SJCRH30 (cell line): ENCODE results near the gene ZNF189. TPM values are rescaled to one million over a fixed set of nuclear protein-coding genes. Genes with fewer than 3 reads are reported as not detected.

Experiments used
- DNase-seq, 2 experiments: peaks; one replicate each; pipeline ENCODE4 v3.0.0-alpha.2; 2015 to 2020
- H3K27ac ChIP-seq: fragments of 250-450 bp; sonication (Bioruptor Pico); 2 replicates; pipeline ENCODE4 v1.5.1; 2020; ENCODE audit warnings: mild to moderate bottlenecking, moderate library complexity
- H3K27me3 ChIP-seq: fragments of 250-450 bp; sonication (Bioruptor Pico); 2 replicates; pipeline ENCODE4 v1.5.1; 2020; ENCODE audit warnings: mild to moderate bottlenecking, moderate library complexity
- H3K36me3 ChIP-seq: fragments of 250-450 bp; sonication (Bioruptor Pico); 2 replicates; pipeline ENCODE4 v1.5.1; 2020; ENCODE audit warnings: mild to moderate bottlenecking, moderate library complexity
- H3K4me1 ChIP-seq: fragments of 250-450 bp; sonication (Bioruptor Pico); 2 replicates; pipeline ENCODE4 v1.5.1; 2020; ENCODE audit warnings: mild to moderate bottlenecking, moderate library complexity
- H3K4me3 ChIP-seq: fragments of 250-450 bp; sonication (Bioruptor Pico); 2 replicates; pipeline ENCODE4 v1.5.1; 2020; ENCODE audit warnings: mild to moderate bottlenecking, moderate library complexity
- H3K9me3 ChIP-seq: fragments of 250-450 bp; sonication (Bioruptor Pico); replicated peaks from 2 replicates; pipeline ENCODE4 v1.5.1; 2020; ENCODE audit warnings: mild to moderate bottlenecking, moderate library complexity
- total RNA-seq: library from RNA; depleted of rRNA; stranded (reverse); fragments of >200 nt; shearing (Covaris generic); gene quantifications from 2 replicates; pipeline ENCODE4 v1.2.3, GENCODE V29; 2014

Gene ZNF189
- total RNA-seq, 1 experiment from 2014 or later = 30.2 TPM

- Histone ChIP-seq H3K36me3 (no peaks in the 10 kb centered on the region), H3K4me3 (no peak overlapping the region), H3K9me3 (no peaks in the 10 kb centered on the region), H3K27ac (no peak overlapping the region), H3K4me1 (peaks cover 12% of the 10 kb centered on the region), H3K27me3 (no peaks in the 10 kb centered on the region)
- DNase-seq = no peak
Observed at GRCh38 chr9:101419863-101420262, 21.2 kb downstream of the ZNF189 start.

GRCh38 chr9:101421653-101422065, 23.0 kb downstream of the ZNF189 start:
- H3K27me3 ChIP-seq = no peaks in the 10 kb centered on the region
- H3K4me1 ChIP-seq = peaks cover 12% of the 10 kb centered on the region
- no peak overlapping the region for H3K4me3 ChIP-seq
- H3K9me3 ChIP-seq = no peaks in the 10 kb centered on the region
- no peak for DNase-seq
- no peaks in the 10 kb centered on the region for H3K36me3 ChIP-seq
- no peak overlapping the region for H3K27ac ChIP-seq

GRCh38 chr9:101427358-101427757, 28.7 kb downstream of the ZNF189 start:
- H3K27me3 ChIP-seq = no peaks in the 10 kb centered on the region
- H3K27ac ChIP-seq = no peak overlapping the region

GRCh38 chr9:101427957-101428655, 29.5 kb downstream of the ZNF189 start:
- no peaks in the 10 kb centered on the region for H3K4me1 ChIP-seq
- no peak overlapping the region for H3K27ac ChIP-seq

More at GRCh38 chr9:101427358-101427757, 28.7 kb downstream of the ZNF189 start:
- no peak overlapping the region for H3K4me3 ChIP-seq
- H3K36me3 ChIP-seq = no peaks in the 10 kb centered on the region
- no peak for DNase-seq
- no peaks in the 10 kb centered on the region for H3K9me3 ChIP-seq
- no peaks in the 10 kb centered on the region for H3K4me1 ChIP-seq

GRCh38 chr9:101428909-101429308, 30.3 kb downstream of the ZNF189 start:
- Histone ChIP-seq H3K36me3 (no peaks in the 10 kb centered on the region), H3K27ac (no peak overlapping the region), H3K27me3 (no peaks in the 10 kb centered on the region), H3K4me1 (no peaks in the 10 kb centered on the region), H3K9me3 (no peaks in the 10 kb centered on the region), H3K4me3 (no peak overlapping the region)
- no peak for DNase-seq

More at GRCh38 chr9:101427957-101428655, 29.5 kb downstream of the ZNF189 start:
- no peaks in the 10 kb centered on the region for H3K27me3 ChIP-seq
- DNase-seq = no peak
- H3K4me3 ChIP-seq = no peak overlapping the region
- no peaks in the 10 kb centered on the region for H3K9me3 ChIP-seq
- H3K36me3 ChIP-seq = no peaks in the 10 kb centered on the region

- DNase-seq = no peak
- Histone ChIP-seq H3K36me3 (no peaks in the 10 kb centered on the region), H3K27me3 (no peaks in the 10 kb centered on the region), H3K4me1 (no peaks in the 10 kb centered on the region), H3K27ac (no peak overlapping the region), H3K9me3 (no peaks in the 10 kb centered on the region), H3K4me3 (no peak overlapping the region)
Observed at GRCh38 chr9:101429736-101430135, 31.1 kb downstream of the ZNF189 start.

- Histone ChIP-seq H3K4me3 (no peak overlapping the region), H3K4me1 (no peaks in the 10 kb centered on the region), H3K27ac (no peak overlapping the region)
Observed at GRCh38 chr9:101432171-101432570, 33.5 kb downstream of the ZNF189 start.

GRCh38 chr9:101432740-101433139, 34.1 kb downstream of the ZNF189 start:
- H3K4me1 ChIP-seq = no peaks in the 10 kb centered on the region
- no peak overlapping the region for H3K27ac ChIP-seq
- no peaks in the 10 kb centered on the region for H3K9me3 ChIP-seq
- no peak for DNase-seq
- H3K27me3 ChIP-seq = 0 out of 2 replicates have a peak, but pooled peaks cover 3% of the 10 kb centered on the region
- H3K4me3 ChIP-seq = no peak overlapping the region
- H3K36me3 ChIP-seq = no peaks in the 10 kb centered on the region

More at GRCh38 chr9:101432171-101432570, 33.5 kb downstream of the ZNF189 start:
- Histone ChIP-seq H3K27me3 (0 out of 2 replicates have a peak, but pooled peaks cover 3% of the 10 kb centered on the region), H3K36me3 (no peaks in the 10 kb centered on the region), H3K9me3 (no peaks in the 10 kb centered on the region)
- DNase-seq = no peak

- no peak for DNase-seq
- no peaks in the 10 kb centered on the region for H3K9me3 ChIP-seq
- no peak overlapping the region for H3K27ac ChIP-seq
- H3K4me1 ChIP-seq = no peaks in the 10 kb centered on the region
- H3K27me3 ChIP-seq = 0 out of 2 replicates have a peak, but pooled peaks cover 7% of the 10 kb centered on the region
- H3K36me3 ChIP-seq = no peaks in the 10 kb centered on the region
- H3K4me3 ChIP-seq = no peak overlapping the region
Observed at GRCh38 chr9:101433229-101433628, 34.6 kb downstream of the ZNF189 start.

- H3K9me3 ChIP-seq = no peaks in the 10 kb centered on the region
- no peak overlapping the region for H3K27ac ChIP-seq
- 0 out of 2 replicates have a peak, but pooled peaks cover 7% of the 10 kb centered on the region for H3K27me3 ChIP-seq
- no peaks in the 10 kb centered on the region for H3K4me1 ChIP-seq
- H3K4me3 ChIP-seq = no peak overlapping the region
- no peaks in the 10 kb centered on the region for H3K36me3 ChIP-seq
- no peak for DNase-seq
Observed at GRCh38 chr9:101434998-101435397, 36.3 kb downstream of the ZNF189 start.

- Histone ChIP-seq H3K4me1 (no peaks in the 10 kb centered on the region), H3K36me3 (no peaks in the 10 kb centered on the region)
Observed at GRCh38 chr9:101435601-101436079, 37.0 kb downstream of the ZNF189 start, which contains the start of gene ALDOB. Gene ALDOB, minus strand, starts transcription at chr9:101435774. Its CDS starts 4,887 bp downstream, at chr9:101430887.

GRCh38 chr9:101437806-101438232, 39.2 kb downstream of the ZNF189 start:
- Histone ChIP-seq H3K27me3 (0 out of 2 replicates have a peak, but pooled peaks cover 7% of the 10 kb centered on the region), H3K9me3 (no peaks in the 10 kb centered on the region), H3K27ac (no peak overlapping the region), H3K4me3 (no peak overlapping the region), H3K36me3 (no peaks in the 10 kb centered on the region), H3K4me1 (peaks cover under 1% of the 10 kb centered on the region; the same call in 1 of the 2 replicates)
- DNase-seq = no peak

More at GRCh38 chr9:101435601-101436079, 37.0 kb downstream of the ZNF189 start, which contains the start of gene ALDOB:
- no peak within 1 kb of the TSS for H3K4me3 ChIP-seq
- no peaks in the 10 kb centered on the region for H3K9me3 ChIP-seq
- 0 out of 2 replicates have a peak, but pooled peaks cover 7% of the 10 kb centered on the region for H3K27me3 ChIP-seq
- H3K27ac ChIP-seq = no peak within 1 kb of the TSS
- DNase-seq = no peak

GRCh38 chr9:101438523-101438922, 39.9 kb downstream of the ZNF189 start:
- DNase-seq = no peak
- H3K4me3 ChIP-seq = no peak overlapping the region
- H3K27me3 ChIP-seq = 0 out of 2 replicates have a peak, but pooled peaks cover 7% of the 10 kb centered on the region
- no peaks in the 10 kb centered on the region for H3K9me3 ChIP-seq
- H3K4me1 ChIP-seq = peaks cover 5% of the 10 kb centered on the region; the same call in 1 of the 2 replicates
- no peaks in the 10 kb centered on the region for H3K36me3 ChIP-seq
- H3K27ac ChIP-seq = no peak overlapping the region

- Histone ChIP-seq H3K27me3 (0 out of 2 replicates have a peak, but pooled peaks cover 7% of the 10 kb centered on the region), H3K4me1 (peaks cover 5% of the 10 kb centered on the region; the same call in 1 of the 2 replicates), H3K36me3 (no peaks in the 10 kb centered on the region), H3K27ac (no peak overlapping the region), H3K4me3 (no peak overlapping the region), H3K9me3 (no peaks in the 10 kb centered on the region)
- no peak for DNase-seq
Observed at GRCh38 chr9:101440714-101441230, 42.1 kb downstream of the ZNF189 start.

- no peak for DNase-seq
- H3K36me3 ChIP-seq = no peaks in the 10 kb centered on the region
- H3K4me1 ChIP-seq = peaks cover 5% of the 10 kb centered on the region; the same call in 1 of the 2 replicates
- H3K9me3 ChIP-seq = no peaks in the 10 kb centered on the region
- 0 out of 2 replicates have a peak, but pooled peaks cover 4% of the 10 kb centered on the region for H3K27me3 ChIP-seq
- H3K4me3 ChIP-seq = no peak overlapping the region
- no peak overlapping the region for H3K27ac ChIP-seq
Observed at GRCh38 chr9:101442318-101442717, 43.7 kb downstream of the ZNF189 start.
